Middle frontal gyrus (tissue), 1 donor: ENCODE data around the gene ABCB8.
"Not testable (repeated sequence)": the region's sequence is repeated elsewhere in the genome, so short reads cannot be mapped to it uniquely, and the experiment has no call there.

Experiments used
- DNase-seq: peaks from one replicate; pipeline ENCODE4 v3.0.0-alpha.2; 2015; ENCODE audit warnings: low spot score; ENCODE audit errors: extremely low spot score

The ABCB8 gene

GRCh38 chr7:151013733-151014497 is 14.3 kb upstream of the ABCB8 start:
- peak; percentile 60 for DNase-seq

GRCh38 chr7:151014950-151015349 is 13.3 kb upstream of the ABCB8 start:
- no peak for DNase-seq

GRCh38 chr7:151015967-151016366 is 12.3 kb upstream of the ABCB8 start:
- no peak for DNase-seq

- DNase-seq = no peak
Observed at GRCh38 chr7:151016505-151016904, 11.7 kb upstream of the ABCB8 start.

GRCh38 chr7:151016942-151017341 is 11.3 kb upstream of the ABCB8 start:
- no peak for DNase-seq

GRCh38 chr7:151017370-151017952 is 10.8 kb upstream of the ABCB8 start:
- DNase-seq = no peak

- no peak for DNase-seq
Observed at GRCh38 chr7:151017953-151018420, 10.3 kb upstream of the ABCB8 start.

GRCh38 chr7:151018421-151019129 is 9.7 kb upstream of the ABCB8 start:
- DNase-seq = no peak

GRCh38 chr7:151019130-151019447 is 9.2 kb upstream of the ABCB8 start:
- DNase-seq = no peak

- DNase-seq = no peak
Observed at GRCh38 chr7:151020231-151020630, 8.0 kb upstream of the ABCB8 start.

- DNase-seq = no peak
Observed at GRCh38 chr7:151023232-151023631, 5.0 kb upstream of the ABCB8 start.

- DNase-seq = no peak
Observed at GRCh38 chr7:151024435-151025056, 3.7 kb upstream of the ABCB8 start, which contains the start of gene ATG9B. Gene ATG9B, minus strand, starts transcription at chr7:151024494. Its CDS starts 71 bp downstream, at chr7:151024423.

- no peak for DNase-seq
Observed at GRCh38 chr7:151025924-151026671, 2.2 kb upstream of the ABCB8 start.

- DNase-seq = not testable (repeated sequence)
Observed at GRCh38 chr7:151026771-151027727, 1.2 kb upstream of the ABCB8 start.

GRCh38 chr7:151027728-151028130 is 521 bp upstream of the ABCB8 start:
- DNase-seq = not testable (repeated sequence)

- no peak for DNase-seq
Observed at GRCh38 chr7:151028948-151029501, 775 bp downstream of the ABCB8 start.

GRCh38 chr7:151031011-151031410 is 2.8 kb downstream of the ABCB8 start:
- no peak for DNase-seq

- no peak for DNase-seq
Observed at GRCh38 chr7:151032936-151033863, 5.0 kb downstream of the ABCB8 start.

GRCh38 chr7:151033864-151034249 is 5.6 kb downstream of the ABCB8 start:
- no peak for DNase-seq
